Spinal cord (tissue), 10 donors: ENCODE results near the gene PLA2G2F. TPM values are rescaled to one million over a fixed set of nuclear protein-coding genes. Genes with fewer than 3 reads are reported as not detected.

Experiments
- DNase-seq, 6 donors: peaks; one replicate each; pipeline versions ENCODE4 v3.0.0 to v3.0.0-alpha.2; 2013 to 2015; ENCODE audit warnings: low spot score in 6 of 6, low read depth in 4 of 6
- H3K27ac ChIP-seq: one replicate; pipeline ENCODE4 v1.5.1; 2013; ENCODE audit warnings: low read depth, low read length, control low read depth
- H3K27me3 ChIP-seq: one replicate; pipeline ENCODE4 v1.6.1; 2013; ENCODE audit warnings: low read length; ENCODE audit not compliant: control insufficient read depth, insufficient read depth
- H3K36me3 ChIP-seq: one replicate; pipeline ENCODE4 v1.6.1; 2013; ENCODE audit warnings: low read length; ENCODE audit not compliant: control insufficient read depth, insufficient read depth
- H3K4me1 ChIP-seq: one replicate; pipeline ENCODE4 v1.6.1; 2013; ENCODE audit warnings: low read length; ENCODE audit not compliant: control insufficient read depth, insufficient read depth
- H3K4me3 ChIP-seq: one replicate; pipeline ENCODE4 v1.5.1; 2013; ENCODE audit warnings: low read depth, low read length, control low read depth
- H3K9me3 ChIP-seq: one replicate; pipeline ENCODE4 v1.6.1; 2013; ENCODE audit warnings: low read length; ENCODE audit not compliant: control insufficient read depth, insufficient read depth
- WGBS: methylation state at CpG from one replicate; pipeline ENCODE4 v1.1.5; 2013; ENCODE audit warnings: missing lambda C conversion rate; ENCODE audit not compliant: insufficient coverage; 5-methylcytosine and 5-hydroxymethylcytosine counted together
- polyA plus RNA-seq, 2 donors: library from polyadenylated mRNA; unstranded; fragments of 120-200 nt; gene quantifications; one replicate each; pipeline ENCODE4 v1.2.1, GENCODE V29; 2013; ENCODE audit not compliant: insufficient read length in 2 of 2
- total RNA-seq, 2 donors: library from RNA; depleted of rRNA in 1 of 2; stranded (reverse); fragments of 120-200 nt in 1 of 2; fragments of >200 nt in 1 of 2; gene quantifications; one replicate each; pipeline versions ENCODE4 v1.2.3 to v1.2.4, GENCODE V29; 2013 to 2014
- donor health status: healthy.

Gene PLA2G2F
- total and polyA plus RNA-seq, 4 donors: not detected

DNA sequence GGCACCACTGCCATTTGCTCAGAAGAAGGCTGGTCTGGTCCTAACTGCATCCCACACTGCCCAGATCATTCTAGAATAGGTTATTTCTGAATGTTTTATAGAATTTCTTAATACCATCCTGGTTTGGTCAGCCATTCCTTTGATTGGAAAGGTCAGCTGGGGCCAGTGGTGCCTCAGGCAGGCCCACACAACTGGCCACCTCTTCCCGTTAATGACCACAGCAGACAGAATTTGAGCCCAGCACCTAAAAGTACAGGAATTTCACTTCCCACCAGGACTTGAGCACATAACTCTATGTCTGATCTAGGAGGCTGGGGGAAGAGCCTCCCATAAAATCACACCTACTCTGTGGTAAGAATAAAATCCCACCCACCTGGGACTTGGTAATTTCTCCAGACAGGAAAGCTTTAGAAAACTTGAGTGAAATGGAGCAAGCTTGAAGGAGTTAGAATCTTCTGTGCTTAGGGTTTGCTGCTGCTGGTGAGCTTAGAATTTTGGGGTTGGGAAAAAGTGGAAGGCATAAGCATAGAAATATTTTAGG is 53.8 kb downstream of the PLA2G2F start:
- 86% methylated on average over 1 of the region's 1 CpG for WGBS
- Histone ChIP-seq H3K27ac (no peak overlapping the region), H3K4me3 (no peak overlapping the region), H3K9me3 (no peaks in the 10 kb centered on the region), H3K36me3 (no peaks in the 10 kb centered on the region), H3K4me1 (peaks cover 10% of the 10 kb centered on the region), H3K27me3 (peaks cover 2% of the 10 kb centered on the region)
- DNase-seq: no peak

DNA sequence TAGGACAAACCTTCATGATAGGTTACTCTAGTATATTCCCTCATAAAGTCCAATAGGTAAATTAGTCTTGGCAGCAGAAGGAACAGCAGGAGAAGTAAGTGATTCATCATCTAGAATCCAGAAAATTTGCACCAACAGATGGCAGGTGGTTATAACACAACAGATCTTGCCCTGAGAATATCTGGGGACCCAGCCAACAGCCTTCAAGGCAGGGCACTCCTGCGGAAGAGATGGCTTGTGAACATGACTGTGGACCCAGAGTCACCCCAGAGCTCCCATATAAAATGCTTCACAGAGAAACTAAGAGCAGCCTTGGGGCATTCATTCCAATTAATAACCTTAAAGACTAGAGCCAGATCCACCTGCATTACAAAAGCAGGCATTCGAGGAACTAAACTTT is 55.1 kb downstream of the PLA2G2F start:
- WGBS: no CpG with 5 or more reads among the region's 2 CpGs
- Histone ChIP-seq H3K4me3 (no peak overlapping the region), H3K27ac (no peak overlapping the region), H3K36me3 (no peaks in the 10 kb centered on the region), H3K27me3 (peaks cover 2% of the 10 kb centered on the region), H3K9me3 (no peaks in the 10 kb centered on the region), H3K4me1 (peaks cover 10% of the 10 kb centered on the region)
- DNase-seq: peak in 2 of 6 donors; percentile 28 to 60

DNA sequence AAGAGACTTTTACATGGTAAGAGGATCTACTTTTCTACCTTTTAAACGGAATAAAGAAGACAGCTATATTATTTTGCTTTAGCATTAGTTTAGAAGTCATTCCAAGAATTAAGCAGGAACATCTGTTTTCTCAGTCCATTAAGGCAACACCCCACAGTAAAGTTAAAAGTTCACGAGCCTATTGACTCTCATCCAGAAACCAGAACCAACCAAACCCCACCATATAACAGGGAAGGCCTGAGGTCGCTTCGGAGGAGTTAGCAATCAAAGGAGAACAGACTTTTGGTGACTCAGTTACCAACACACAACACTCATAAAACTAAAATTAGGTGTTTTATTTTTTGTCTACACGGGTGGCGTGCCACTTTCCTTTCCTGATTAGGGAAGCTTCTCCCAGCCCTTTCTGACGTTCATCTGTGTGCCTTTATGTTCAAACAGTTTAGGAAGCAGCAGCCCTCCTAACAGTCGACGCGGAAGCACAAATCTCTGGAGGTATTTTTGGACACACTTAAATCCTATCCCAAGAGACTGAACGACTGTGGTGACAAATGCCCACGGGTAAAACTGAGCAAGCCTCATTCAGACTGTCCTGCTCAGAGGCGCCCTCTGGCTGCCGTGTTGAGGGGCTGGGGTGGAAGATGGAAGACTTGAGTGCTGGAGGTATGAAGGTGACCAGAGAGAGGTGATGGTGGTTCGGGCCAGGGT is 55.8 kb downstream of the PLA2G2F start:
- no peak overlapping the region for H3K4me3 ChIP-seq
- no peaks in the 10 kb centered on the region for H3K36me3 ChIP-seq
- DNase-seq: peak in 2 of 6 donors; percentile 37 to 40
- no peaks in the 10 kb centered on the region for H3K9me3 ChIP-seq
- peak overlapping the region; percentile 42 for H3K27ac ChIP-seq
- 33% methylated on average over 10 of the region's 15 CpGs for WGBS
- H3K27me3 ChIP-seq: peaks cover 2% of the 10 kb centered on the region
- peaks cover 10% of the 10 kb centered on the region for H3K4me1 ChIP-seq

DNA sequence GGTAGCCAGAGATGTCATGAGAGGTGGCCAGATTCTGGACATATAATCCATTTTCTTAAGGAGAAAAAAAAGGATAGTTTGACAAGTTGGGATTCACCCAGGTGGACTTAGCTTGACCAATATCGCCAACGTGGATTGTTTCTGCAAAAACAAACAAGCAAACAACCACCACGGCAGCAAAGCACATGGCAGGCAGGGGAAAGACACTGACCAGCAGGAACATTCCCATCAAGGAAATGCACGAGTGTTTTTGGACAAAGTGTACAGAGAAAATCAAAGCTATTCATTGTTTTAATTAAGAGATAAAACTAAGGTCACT is 56.3 kb downstream of the PLA2G2F start:
- Histone ChIP-seq H3K4me1 (peaks cover 8% of the 10 kb centered on the region), H3K27me3 (peaks cover 2% of the 10 kb centered on the region), H3K27ac (no peak overlapping the region), H3K4me3 (no peak overlapping the region), H3K9me3 (no peaks in the 10 kb centered on the region), H3K36me3 (no peaks in the 10 kb centered on the region)
- WGBS: 100% methylated on average over 2 of the region's 4 CpGs
- no peak for DNase-seq

DNA sequence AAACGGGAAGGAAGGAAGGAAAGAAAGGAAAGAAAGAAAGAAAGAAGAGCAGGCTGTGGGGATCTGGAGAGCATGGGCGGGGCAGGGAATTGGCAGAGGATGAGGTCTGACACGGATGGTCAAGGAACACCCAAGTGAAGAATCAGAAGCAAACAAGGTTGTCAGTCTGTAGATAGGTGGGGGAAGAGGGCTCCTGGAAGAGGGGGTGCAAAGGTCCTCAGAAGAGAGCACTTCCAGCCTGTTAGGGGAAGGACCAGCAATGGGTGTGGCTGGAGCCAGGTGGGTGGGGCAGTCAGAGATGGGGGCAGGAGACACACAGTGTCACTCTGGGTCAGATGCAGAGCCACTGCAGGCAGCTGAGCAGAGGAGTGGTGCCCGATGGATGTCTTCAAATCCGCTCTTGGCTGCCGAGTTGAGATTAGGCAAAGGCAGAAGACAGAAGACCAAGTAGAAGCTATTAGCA is 58.2 kb downstream of the PLA2G2F start:
- Histone ChIP-seq H3K27me3 (no peaks in the 10 kb centered on the region), H3K4me3 (no peak overlapping the region), H3K9me3 (no peaks in the 10 kb centered on the region), H3K36me3 (no peaks in the 10 kb centered on the region), H3K4me1 (no peaks in the 10 kb centered on the region), H3K27ac (no peak overlapping the region)
- WGBS: 81% methylated on average over 6 of the region's 6 CpGs
- no peak for DNase-seq

DNA sequence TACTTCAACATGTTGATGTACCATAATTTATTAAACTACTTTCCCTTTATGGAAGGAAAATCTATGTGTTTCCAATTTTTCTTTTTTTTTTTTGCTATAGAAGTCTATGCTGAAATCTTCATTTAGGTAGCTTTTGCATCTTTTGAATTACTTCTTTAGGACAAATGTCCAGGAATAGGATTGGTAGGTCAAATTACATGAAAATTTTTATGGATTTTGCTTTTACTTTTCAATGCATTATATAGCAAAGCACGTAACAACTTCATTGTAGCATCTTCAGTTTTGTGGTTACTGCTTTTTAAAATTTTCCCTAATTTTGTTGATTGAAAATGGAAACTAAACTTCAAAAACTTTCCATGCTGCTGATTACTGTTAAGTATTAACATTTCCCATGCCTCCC is 59.2 kb downstream of the PLA2G2F start:
- Histone ChIP-seq H3K27me3 (no peaks in the 10 kb centered on the region), H3K36me3 (no peaks in the 10 kb centered on the region), H3K4me3 (no peak overlapping the region), H3K9me3 (no peaks in the 10 kb centered on the region), H3K27ac (no peak overlapping the region), H3K4me1 (no peaks in the 10 kb centered on the region)
- DNase-seq: no peak
- no CpG with 5 or more reads among the region's 1 CpG for WGBS

DNA sequence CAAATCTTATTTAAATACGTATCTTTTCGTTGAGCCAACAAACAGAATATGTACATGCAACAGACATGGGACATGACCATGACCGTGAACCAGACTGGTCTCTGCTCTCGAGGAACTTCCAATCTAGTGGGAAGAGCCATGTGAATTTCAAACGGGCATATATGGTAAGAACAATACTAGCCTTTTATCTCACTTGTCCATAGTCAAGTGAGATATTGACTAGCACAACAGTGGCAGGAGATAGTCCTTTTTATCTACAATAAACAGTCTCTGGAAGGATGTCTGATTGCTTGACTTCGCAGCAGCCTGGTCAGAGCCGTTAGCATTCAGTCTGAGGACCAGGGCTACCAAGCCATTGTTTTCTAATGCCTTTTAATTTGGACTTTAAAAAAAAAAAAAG is 59.8 kb downstream of the PLA2G2F start:
- Histone ChIP-seq H3K27me3 (no peaks in the 10 kb centered on the region), H3K4me3 (no peak overlapping the region), H3K27ac (no peak overlapping the region), H3K9me3 (no peaks in the 10 kb centered on the region), H3K4me1 (no peaks in the 10 kb centered on the region), H3K36me3 (no peaks in the 10 kb centered on the region)
- 76% methylated on average over 4 of the region's 7 CpGs for WGBS
- DNase-seq: no peak

DNA sequence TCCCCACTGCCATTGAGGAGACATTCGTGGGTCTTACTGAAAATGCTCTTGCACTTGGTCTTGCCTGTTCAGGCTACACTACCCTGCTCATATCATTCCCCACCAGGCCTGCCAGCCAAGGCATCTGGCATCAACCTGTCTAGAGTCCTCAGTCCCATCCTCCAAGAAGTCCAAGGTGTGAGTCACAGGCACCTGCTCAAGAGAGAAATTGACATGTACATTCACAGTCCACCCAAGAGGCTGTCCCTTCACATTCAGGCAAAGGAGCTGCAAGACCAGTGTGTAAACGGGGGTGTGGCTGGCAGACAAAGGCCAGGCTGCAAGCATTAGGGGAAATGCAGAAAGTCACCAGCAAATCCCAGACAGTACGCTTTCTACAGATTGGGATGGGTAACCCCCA is 60.3 kb downstream of the PLA2G2F start:
- Histone ChIP-seq H3K36me3 (no peaks in the 10 kb centered on the region), H3K4me1 (no peaks in the 10 kb centered on the region), H3K27ac (no peak overlapping the region), H3K27me3 (no peaks in the 10 kb centered on the region), H3K4me3 (no peak overlapping the region), H3K9me3 (no peaks in the 10 kb centered on the region)
- DNase-seq: no peak
- 65% methylated on average over 3 of the region's 3 CpGs for WGBS

DNA sequence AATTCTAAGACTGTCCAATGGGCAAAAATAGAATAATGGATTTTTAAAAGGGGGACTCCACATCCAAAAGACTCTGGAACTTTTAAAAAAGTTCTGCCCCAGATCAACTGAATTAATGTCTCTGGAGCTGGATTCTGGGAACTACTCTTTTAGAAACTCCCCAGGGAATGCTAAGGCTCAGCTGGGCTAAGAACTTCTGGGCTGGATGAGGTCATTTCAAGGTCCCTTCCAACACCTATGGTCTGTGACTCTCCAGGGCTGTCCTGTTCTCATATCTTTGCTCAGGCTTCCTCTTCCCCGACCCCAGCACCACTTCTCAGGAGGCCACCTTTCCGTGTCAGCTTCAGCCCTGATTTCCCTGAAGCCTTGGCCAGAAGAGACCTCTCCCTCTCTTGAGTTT is 60.7 kb downstream of the PLA2G2F start:
- DNase-seq: no peak
- no peaks in the 10 kb centered on the region for H3K4me1 ChIP-seq
- H3K27me3 ChIP-seq: no peaks in the 10 kb centered on the region
- H3K4me3 ChIP-seq: no peak overlapping the region
- H3K9me3 ChIP-seq: no peaks in the 10 kb centered on the region
- H3K27ac ChIP-seq: no peak overlapping the region
- H3K36me3 ChIP-seq: no peaks in the 10 kb centered on the region
- WGBS: 84% methylated on average over 2 of the region's 2 CpGs
